Aorta (tissue), 5 donors: Measurements from ENCODE around the gene BRF1. TPM values are rescaled to one million over a fixed set of nuclear protein-coding genes. Genes with fewer than 3 reads are reported as not detected.

Experiments
- ATAC-seq: fragments of 200-7000 bp; cut with Tn5 transposase; one replicate; pipeline ENCODE4 v1.9.1; 2022; ENCODE audit warnings: moderate library complexity; ENCODE audit not compliant: low FRiP score
- DNase-seq, 2 donors: peaks; one replicate each; pipeline ENCODE4 v3.0.0-alpha.2; 2020
- H3K27ac ChIP-seq, 2 donors: one replicate each; pipeline ENCODE4 v1.5.1; 2013; ENCODE audit warnings: low read length in 2 of 2, mild to moderate bottlenecking in 2 of 2, moderate library complexity in 2 of 2, control low read depth in 1 of 2, inconsistent platforms in 1 of 2, low read depth in 1 of 2
- H3K27me3 ChIP-seq, 2 donors: one replicate each; pipeline ENCODE4 v1.6.1; 2013; ENCODE audit warnings: control low read depth in 1 of 2, low read length in 1 of 2, mild to moderate bottlenecking in 1 of 2, moderate library complexity in 1 of 2; ENCODE audit not compliant: insufficient read depth in 2 of 2, control insufficient read depth in 1 of 2
- H3K36me3 ChIP-seq, 2 donors: one replicate each; pipeline ENCODE4 v1.6.1; 2013; ENCODE audit warnings: control low read depth in 1 of 2, low read length in 1 of 2, mild to moderate bottlenecking in 1 of 2; ENCODE audit not compliant: insufficient read depth in 2 of 2, control insufficient read depth in 1 of 2
- H3K4me1 ChIP-seq, 2 donors: one replicate each; pipeline ENCODE4 v1.6.1; 2013; ENCODE audit warnings: low read length in 2 of 2, control low read depth in 1 of 2, mild to moderate bottlenecking in 1 of 2, moderate library complexity in 1 of 2; ENCODE audit not compliant: insufficient read depth in 2 of 2, control insufficient read depth in 1 of 2
- H3K4me3 ChIP-seq, 2 donors: one replicate each; pipeline ENCODE4 v1.5.1; 2013; ENCODE audit warnings: low read length in 2 of 2, control low read depth in 1 of 2, mild to moderate bottlenecking in 1 of 2
- H3K9me3 ChIP-seq: one replicate; pipeline ENCODE4 v1.6.1; 2013; ENCODE audit warnings: mild to moderate bottlenecking, low read length; ENCODE audit not compliant: control insufficient read depth
- WGBS, 2 donors: extraction: QIAGEN DNeasy Blood & Tissue Kit; methylation state at CpG; one replicate each; pipeline ENCODE4 v1.1.7; 2013; 5-methylcytosine and 5-hydroxymethylcytosine counted together
- intact Hi-C, 2 donors: fragments of 100-400 bp; cut with DNase I; formaldehyde crosslinking; loops; one replicate each; pipeline versions ENCODE4 v1.14.2 to v1.15.0; 2022
- polyA plus RNA-seq, 2 donors: library from polyadenylated mRNA; stranded (reverse); fragments of 200-250 nt; gene quantifications; one replicate each; pipeline ENCODE4 v1.2.3, GENCODE V29; 2013
- total RNA-seq, 2 donors: library from RNA; stranded (reverse); fragmentation: NEBNext Ultra II Directional; extraction: Animal tissue kit (Norgen Biotek cat#: 25700); gene quantifications; one replicate each; pipeline ENCODE4 v1.2.1, GENCODE V29; 2021
- donor health status: healthy with polysubstance abuse.
- donor health status: Bipolar disorder and iron deficiency.
- donor health status: DM: no; HTN: no; CAD: no.
- donor health status: DM: no; HTN: no; CAD: no.
- donor health status: DM: yes; HTN: yes; CAD: no.

BRF1 gene
- total and polyA plus RNA-seq, 4 donors, result 7.1 to 44.3 (median 29.6) TPM

DNA sequence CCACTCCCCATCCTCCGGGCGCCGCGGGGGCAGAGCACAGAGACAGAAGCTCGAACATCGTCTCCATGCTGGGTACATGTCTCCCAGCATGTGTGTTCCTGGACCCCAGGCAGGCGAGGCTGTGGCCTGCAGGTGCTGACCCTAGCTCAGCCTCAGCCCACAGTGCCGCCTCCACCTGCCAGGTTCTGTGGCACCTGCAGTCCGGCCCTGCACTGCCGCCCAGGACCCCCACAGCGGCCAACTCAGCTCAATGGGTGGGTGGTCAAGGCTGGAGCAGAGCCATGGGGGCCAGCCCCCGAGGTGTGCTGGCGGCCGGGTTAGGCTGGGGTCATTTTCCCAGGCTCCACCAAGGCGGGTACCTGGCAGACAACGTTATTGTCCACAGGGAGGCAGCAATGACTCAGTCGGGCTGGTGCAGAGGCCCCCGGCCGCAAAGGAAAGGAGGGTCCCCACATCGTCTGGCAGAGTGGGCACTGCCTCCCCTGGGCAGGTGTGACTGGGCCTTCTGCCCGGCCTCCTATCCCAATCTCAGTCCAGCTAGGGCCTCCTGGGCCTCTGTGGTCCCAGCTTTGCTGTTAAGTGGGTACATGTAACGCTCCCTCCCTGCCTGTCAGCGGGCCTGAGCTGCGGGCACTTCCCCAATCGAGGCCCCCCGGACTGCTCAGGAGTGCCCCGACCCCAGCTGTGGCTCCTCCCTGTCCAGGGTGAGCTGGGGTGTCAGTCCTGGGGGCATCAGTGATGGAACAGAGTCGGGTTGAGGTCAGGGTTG lies 99.5 kb downstream of the BRF1 start:
- Histone ChIP-seq H3K27ac (no peak overlapping the region), H3K9me3 (no peaks in the 10 kb centered on the region), H3K36me3 (no peaks in the 10 kb centered on the region), H3K4me1 (no peaks in the 10 kb centered on the region), H3K4me3 (no peak overlapping the region), H3K27me3 (no peaks in the 10 kb centered on the region)
- ATAC-seq, result no peak
- intact Hi-C loops, result loop anchor here (5.0 to 10.0 kb wide), 3 partner anchors 109 to 333 kb away; partner anchors contain the start of gene TMEM121 (in 1 of the 2)
- whole genome bisulfite sequencing, 2 donors, result 67 to 70% methylated on average over 26 to 28 of the region's 28 CpGs
- no peak for DNase-seq

DNA sequence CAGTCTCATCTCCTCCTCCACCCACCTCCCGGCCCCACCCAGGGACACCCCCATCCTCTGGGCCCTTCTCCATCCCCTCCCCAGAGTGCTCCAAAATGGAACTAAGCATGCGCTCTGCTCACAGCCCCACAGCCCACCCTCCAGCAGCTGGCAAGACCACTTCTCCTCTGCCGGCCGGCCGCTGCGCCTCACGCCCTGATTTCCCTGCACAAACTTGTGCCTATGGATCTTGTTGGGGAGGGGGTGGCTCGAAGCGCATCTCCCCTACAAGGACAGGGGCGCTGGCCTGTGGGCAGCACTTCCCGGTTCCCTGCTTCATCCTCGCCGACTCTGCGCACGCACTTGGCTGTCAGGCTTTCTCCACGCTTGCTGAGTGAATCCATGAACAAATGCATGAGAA lies 100.2 kb downstream of the BRF1 start:
- no peaks in the 10 kb centered on the region for H3K27me3 ChIP-seq
- no peaks in the 10 kb centered on the region for H3K36me3 ChIP-seq
- no peak overlapping the region for H3K4me3 ChIP-seq
- DNase-seq (no peak), ATAC-seq (no peak)
- intact Hi-C loops, result loop anchor here (5.0 to 10.0 kb wide), 3 partner anchors 108 to 334 kb away; partner anchors contain the start of gene TMEM121 (in 1 of the 2)
- no peaks in the 10 kb centered on the region for H3K9me3 ChIP-seq
- H3K4me1 ChIP-seq, result no peaks in the 10 kb centered on the region
- 82 to 87% methylated on average over 16 of the region's 16 CpGs for WGBS, 2 donors
- no peak overlapping the region for H3K27ac ChIP-seq

DNA sequence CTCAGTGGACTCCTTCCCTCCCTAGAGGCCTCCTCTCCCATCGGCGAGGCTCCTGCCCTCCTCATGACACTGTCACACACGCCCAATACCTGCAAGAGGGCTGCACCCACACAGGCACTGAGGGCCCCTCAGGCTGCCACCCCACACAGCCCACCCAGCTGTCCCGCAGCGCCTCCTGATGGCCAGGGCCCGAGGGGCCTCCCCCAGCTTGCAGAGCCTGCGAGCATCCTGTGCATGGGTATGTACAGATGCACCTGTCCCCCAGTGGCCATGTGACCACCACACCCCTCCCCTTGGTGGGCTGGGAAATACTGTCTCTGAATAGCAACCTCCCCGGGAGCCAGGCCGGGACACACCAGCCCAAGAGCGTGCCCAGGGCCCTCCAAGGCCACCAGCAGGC lies 100.7 kb downstream of the BRF1 start:
- H3K27me3 ChIP-seq, result no peaks in the 10 kb centered on the region
- no peaks in the 10 kb centered on the region for H3K4me1 ChIP-seq
- no peak for ATAC-seq
- H3K27ac ChIP-seq, result no peak overlapping the region
- intact Hi-C loops, result loop anchor here (5.0 to 10.0 kb wide), 3 partner anchors 108 to 335 kb away; partner anchors contain the start of gene TMEM121 (in 1 of the 2)
- DNase-seq, result no peak
- 79 to 83% methylated on average over 10 of the region's 10 CpGs for WGBS, 2 donors
- H3K4me3 ChIP-seq, result no peak overlapping the region
- no peaks in the 10 kb centered on the region for H3K36me3 ChIP-seq
- no peaks in the 10 kb centered on the region for H3K9me3 ChIP-seq

DNA sequence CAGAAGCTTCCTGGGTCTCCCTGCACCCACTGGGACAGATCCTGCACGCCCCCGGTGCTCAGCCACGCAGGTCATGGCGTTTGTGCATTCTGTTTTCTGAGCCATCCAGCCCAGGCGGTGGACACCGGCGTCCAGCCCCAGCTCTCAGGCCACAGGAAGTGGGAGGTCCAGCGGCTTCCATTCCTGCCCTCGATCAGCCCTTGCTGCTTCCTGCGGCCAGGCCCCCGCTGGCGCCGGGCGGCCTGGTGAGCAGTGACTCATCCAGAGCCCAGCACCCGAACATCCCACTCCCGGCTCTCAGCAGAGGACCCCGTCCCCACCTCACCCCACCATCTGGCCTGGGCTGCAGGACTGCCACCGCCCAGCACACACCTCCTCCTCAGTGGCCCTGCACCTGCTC lies 101.7 kb downstream of the BRF1 start:
- H3K27ac ChIP-seq, result no peak overlapping the region
- H3K36me3 ChIP-seq, result no peaks in the 10 kb centered on the region
- 55 to 56% methylated on average over 18 of the region's 18 CpGs for WGBS, 2 donors
- no peaks in the 10 kb centered on the region for H3K9me3 ChIP-seq
- no peaks in the 10 kb centered on the region for H3K4me1 ChIP-seq
- no peak overlapping the region for H3K4me3 ChIP-seq
- intact Hi-C loops, result no loop called here
- no peak for DNase-seq
- H3K27me3 ChIP-seq, result no peaks in the 10 kb centered on the region
- ATAC-seq, result no peak

DNA sequence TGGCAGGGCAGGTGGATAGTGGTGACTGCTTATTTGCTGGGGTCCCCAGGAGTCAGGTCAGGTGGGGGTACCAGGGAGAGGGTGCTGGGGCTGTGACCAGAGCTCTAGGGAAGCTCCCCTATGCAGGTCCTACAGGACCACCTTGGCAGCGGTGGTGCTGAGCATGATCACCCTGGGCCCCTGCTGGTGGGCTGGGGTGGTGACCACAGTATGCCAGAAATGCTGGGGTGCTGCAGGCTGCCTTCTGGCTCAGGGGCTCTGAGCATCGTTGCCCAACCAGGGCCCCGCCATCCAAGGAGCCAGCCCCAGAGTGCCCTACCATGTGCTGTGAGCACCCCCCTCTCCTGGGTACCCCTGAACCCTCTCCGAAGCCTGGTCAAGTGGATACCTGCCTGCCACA lies 102.2 kb downstream of the BRF1 start:
- no peak for DNase-seq
- no peak overlapping the region for H3K4me3 ChIP-seq
- WGBS, 2 donors, result 71 to 82% methylated on average over 4 of the region's 4 CpGs
- no peaks in the 10 kb centered on the region for H3K9me3 ChIP-seq
- H3K27ac ChIP-seq, result no peak overlapping the region
- no peaks in the 10 kb centered on the region for H3K27me3 ChIP-seq
- ATAC-seq, result no peak
- no peaks in the 10 kb centered on the region for H3K36me3 ChIP-seq
- intact Hi-C loops, result no loop called here
- H3K4me1 ChIP-seq, result no peaks in the 10 kb centered on the region

DNA sequence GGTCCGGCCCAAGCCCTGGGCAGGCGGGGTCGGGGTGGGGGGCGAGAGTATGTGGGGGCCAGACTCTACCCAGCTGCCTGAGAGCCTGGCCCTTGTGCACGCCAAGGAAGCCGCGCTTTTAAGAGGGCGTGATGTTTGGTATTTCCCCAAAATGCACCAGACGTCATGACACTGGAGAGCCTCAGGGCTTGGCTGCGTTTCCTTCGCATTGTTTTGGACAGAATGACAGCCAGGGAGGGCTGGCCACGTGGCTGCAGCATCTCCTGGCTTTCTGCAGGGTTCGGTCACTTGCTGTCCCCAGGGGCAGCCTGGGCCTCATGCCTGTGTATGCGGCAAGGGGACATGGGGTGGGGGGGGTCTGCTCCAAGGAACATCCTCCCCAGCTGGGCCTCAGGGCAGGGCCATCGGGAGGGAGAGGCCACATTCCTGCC lies 103.6 kb downstream of the BRF1 start:
- Histone ChIP-seq H3K36me3 (no peaks in the 10 kb centered on the region), H3K9me3 (no peaks in the 10 kb centered on the region), H3K27me3 (no peaks in the 10 kb centered on the region), H3K4me3 (no peak overlapping the region), H3K27ac (no peak overlapping the region), H3K4me1 (no peaks in the 10 kb centered on the region)
- intact Hi-C loops, result no loop called here
- DNase-seq (no peak), ATAC-seq (no peak)
- 8 to 9% methylated on average over 15 of the region's 15 CpGs for WGBS, 2 donors

DNA sequence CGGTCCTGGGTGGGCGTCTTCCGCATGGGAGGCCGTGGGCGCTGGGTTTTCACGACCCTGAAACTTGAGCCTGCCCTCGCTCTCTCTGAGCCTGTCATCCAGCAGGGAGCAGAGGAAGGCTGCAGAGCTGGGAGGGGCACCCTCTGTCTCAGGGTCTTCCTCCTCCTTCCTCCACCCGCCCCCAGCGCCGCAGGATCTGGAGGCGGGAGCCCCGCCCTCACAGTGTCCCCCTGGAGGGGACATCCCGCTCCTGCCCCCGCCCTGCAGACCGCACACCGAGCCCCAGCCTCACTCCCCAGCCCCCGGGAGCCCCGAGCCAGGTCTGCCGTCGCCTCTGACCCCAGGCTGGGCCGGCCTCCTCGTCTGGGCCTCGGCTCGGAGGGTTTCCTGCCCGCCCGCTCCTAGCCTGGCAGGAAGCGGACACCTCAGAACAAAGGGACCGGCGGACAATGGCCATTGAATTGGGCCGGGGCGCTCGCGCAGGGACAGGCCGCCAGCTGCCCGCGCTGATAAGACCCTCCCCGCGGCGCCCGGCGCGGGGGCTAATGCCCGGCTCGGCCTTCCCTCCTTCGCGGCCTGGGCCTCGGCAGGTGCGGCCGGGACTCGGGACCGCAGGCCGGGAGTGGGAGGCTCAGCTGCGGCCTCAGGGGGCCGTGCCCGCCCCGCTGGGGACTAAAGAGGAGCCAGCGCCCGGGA lies 104.4 kb downstream of the BRF1 start:
- peak; percentile 28 for ATAC-seq
- H3K9me3 ChIP-seq, result no peaks in the 10 kb centered on the region
- intact Hi-C loops, result no loop called here
- H3K27me3 ChIP-seq, result no peaks in the 10 kb centered on the region
- no peak overlapping the region for H3K27ac ChIP-seq
- H3K4me3 ChIP-seq, result no peak overlapping the region
- H3K4me1 ChIP-seq, result no peaks in the 10 kb centered on the region
- H3K36me3 ChIP-seq, result no peaks in the 10 kb centered on the region
- 6 to 9% methylated on average over 30 to 58 of the region's 58 CpGs for WGBS, 2 donors
- no peak for DNase-seq

DNA sequence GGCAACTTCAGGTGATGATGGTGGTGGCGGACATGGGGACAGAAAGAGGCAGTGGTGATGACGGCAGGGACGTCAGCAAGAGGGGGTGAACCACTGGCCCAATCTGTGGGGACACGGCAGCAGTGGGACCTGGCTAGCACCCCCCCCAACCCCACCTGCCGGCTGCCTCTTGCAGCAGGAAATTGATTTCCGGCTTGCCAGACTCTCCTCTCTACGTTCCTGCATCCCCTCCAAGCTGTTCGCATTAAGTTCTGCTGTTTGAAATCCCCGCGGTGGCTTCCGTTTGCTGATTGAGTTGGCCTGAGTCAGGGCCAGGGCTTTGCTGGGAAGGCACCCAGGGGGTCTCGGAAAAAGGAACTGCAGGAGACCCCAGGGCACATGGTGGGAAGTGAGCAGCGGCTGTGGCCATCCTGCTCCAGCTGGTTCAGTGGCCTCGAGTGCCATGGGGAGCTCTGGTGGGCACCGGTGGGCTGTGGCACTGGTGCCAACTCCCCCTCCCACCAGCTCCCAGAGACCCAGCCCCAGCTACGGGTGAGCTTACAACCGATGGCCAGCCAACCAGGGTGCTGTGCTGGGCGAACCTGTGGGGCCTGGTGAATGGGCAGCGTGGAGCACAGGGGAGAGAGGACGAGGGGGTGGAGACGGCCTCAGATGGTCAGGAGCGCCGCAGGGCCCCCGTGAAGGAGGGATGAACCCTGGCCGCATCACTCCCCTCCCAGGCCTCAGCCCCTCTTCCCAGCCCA lies 105.1 kb downstream of the BRF1 start:
- Histone ChIP-seq H3K27me3 (no peaks in the 10 kb centered on the region), H3K36me3 (no peaks in the 10 kb centered on the region), H3K27ac (no peak overlapping the region), H3K4me1 (no peaks in the 10 kb centered on the region), H3K9me3 (no peaks in the 10 kb centered on the region), H3K4me3 (no peak overlapping the region)
- DNase-seq, result no peak
- ATAC-seq, result no peak
- 51 to 62% methylated on average over 25 of the region's 25 CpGs for WGBS, 2 donors
- intact Hi-C loops, result no loop called here
